NOMO-1 (cell line): ENCODE measurements around the gene HOTAIR.

ENCODE experiments used
- DNase-seq, 2 experiments: peaks; one replicate each; lab custom pipeline; 2025; ENCODE audit not compliant: unreplicated experiment in 2 of 2; lab: John Stamatoyannopoulos, UW

HOTAIR gene

DNA sequence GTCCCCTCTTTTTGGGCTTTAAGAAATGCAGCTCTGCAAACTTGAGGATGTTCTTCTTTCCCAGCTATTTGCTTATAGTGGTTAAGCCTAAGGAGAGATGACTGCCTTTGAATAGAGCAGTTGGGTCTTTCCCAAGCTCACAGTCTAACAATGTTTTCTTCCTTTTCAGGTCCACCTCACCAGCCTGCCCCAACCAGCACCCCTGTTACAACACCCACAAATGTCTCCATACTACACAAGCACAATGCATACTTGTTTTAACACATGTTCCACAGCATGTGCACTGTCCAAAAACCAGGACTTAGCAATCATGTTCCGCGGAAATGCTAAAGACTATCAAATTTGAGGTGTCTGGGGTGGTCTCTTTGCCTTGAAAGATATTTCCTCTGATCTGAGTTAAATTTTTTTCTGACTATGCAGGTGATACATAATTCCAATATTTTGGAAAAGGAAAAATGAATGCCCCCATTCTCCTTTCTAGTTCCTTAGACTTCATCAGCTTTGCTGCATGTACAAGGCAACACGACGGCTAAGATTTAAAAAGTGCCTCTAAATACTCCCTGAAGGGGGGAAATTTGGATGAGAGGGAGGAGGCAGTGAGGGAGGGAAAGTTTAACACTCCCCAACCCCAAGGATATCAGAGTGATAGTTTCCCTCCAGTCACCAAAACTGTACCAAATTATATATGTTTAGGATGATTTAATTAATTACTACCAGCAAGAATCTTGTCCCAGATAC lies 42.7 kb downstream of the HOTAIR start:
- DNase-seq, result no peak

DNA sequence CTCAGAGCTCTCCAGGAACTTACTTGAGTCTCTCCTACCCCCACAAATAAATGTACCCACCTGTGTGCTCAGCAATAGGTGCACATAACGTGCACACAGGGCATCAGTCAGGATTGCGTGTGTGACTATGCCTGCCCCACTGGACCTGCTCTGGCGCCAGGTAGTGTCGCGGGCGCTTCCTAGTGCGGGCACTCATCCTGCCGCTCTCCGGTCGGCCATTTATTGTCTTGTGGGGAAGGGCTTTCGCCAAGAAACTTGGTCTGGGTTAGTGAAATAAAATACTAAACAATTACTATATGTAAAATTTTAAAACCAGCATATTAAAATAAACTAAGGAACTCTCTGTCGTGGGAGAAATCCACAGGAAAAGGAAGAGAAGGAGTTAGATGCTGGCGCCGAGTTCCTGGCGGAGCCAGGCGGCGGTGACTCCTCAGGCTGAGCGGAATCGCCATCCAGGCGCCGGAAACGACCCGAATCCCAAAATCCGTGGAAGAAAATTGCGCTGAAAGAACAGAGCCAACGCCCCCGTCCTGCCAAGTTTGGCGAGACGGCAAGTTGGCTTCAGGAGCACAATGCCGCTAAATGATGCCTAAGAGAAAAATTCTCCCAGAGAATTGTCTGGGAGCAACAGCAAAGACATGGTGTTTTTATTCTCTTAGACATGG lies 44.0 kb downstream of the HOTAIR start:
- DNase-seq, result no peak

- DNase-seq, result no peak
These were observed 45.2 kb downstream of the HOTAIR start for GRCh38 chr12:53929527-53929926.

DNA sequence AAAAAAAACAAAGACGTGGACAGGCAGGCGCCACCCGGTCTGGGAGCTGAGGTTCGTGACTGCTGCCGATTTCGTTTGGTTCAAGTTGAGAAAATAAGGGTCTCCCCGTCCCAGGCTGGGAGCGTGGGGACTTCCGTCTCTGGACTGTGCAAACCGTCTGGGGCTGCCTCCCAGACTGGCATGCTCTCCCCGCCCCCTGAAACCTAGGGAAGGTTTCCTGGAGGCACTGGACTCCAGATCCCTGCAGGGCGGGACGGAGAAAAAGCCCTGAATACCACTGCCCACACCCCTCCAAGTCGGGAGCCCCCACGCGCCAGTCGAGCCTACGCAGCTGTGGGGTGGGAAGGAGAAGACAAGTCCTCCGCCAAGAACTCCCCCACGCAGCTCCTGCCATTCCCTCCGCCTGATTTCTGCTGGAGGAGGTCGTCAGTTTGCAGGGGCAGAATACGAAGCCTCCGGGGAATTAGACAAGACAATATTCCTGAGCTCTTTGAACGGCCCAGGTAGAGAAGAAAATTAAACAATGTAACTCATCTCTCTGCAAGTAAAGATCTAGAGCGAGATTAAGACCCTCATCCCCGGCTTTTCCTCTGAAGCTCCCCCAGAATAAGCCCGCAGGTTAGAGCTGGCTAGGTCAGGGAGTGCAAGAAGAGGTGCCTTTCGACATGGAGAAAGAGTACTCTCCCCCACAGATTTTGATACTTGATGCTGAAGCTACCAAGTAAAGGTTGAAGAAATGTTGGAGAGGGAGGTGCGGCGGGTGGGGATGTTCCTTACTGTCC lies 46.5 kb downstream of the HOTAIR start:
- no peak for DNase-seq

DNA sequence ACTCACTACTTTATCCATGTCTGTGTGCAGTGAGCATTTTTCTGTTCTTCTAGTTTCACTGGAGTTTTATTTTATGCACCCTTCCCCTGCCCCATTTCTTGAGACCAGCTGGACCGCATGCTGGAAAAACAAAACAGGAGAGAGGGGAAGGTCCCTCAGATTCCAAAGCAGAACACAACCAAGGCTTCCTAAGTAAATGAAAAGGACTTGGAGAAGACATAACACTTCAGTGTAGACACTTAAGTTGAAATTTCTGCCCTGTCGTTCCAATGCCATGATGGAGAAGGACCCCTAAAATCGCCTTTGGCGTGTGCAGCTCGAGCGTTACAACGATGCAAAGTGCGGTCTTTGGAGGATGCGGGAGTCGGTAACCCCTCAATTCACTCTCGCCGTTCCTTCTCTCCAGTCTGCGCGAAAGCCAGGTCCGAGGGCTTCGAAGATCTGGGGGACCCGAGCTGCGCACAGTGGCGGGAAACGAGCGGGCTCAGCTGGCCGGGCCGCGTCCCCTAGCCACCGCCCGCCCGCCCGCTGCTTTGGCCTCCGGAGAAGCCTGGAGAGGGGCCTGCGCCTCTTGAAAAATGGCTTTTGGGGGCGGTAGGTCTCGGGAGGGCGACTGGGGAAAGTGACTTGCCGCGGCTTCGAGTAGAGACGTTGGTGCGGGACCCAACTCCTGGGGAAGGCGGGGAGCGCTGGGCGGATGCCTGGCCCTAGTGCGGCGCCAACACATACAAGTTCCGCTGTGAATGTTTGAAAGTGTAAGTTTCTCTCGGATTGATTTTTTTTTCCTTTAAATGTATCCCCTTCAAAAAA lies 47.3 kb downstream of the HOTAIR start:
- DNase-seq, result no peak

DNA sequence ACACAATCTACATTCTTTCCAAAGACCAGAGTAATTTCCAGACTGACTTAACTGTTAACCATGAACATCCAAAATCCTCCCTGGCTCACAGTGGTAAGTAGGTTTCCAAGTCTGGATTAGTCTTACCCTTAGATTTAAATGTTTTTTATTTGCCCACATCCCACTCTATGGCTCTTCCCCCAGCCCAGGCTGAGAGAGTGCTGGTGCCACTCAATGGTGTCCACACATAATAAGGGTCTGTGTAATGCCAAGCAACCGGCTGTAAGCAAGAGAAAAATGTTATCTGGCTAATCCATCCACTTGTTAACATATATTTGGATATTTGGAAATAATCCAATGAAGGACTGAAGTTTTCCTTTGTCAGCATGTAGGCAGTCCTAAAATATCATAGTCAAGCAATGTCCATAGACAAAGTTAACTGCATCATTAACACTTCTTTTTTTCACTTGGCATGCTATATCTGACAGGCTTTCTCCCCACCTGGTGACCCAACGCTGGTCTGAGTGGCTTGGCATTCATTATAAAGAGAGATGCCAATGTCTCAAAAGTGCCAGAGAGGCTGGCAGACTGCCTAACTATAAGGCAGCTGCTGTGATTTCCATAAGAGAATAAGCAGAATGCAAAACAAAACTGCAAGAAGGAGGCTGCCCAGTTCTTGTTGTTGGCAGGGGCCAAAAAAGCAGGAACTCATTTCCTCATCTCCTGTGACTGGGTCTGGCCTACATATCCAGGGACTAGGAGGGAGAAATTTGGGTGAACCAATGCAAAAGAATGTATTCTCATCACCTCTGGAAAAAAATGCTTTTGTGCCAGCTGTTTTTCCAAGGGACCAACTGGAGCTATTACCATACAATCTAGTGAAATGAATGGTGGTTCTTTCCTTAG lies 50.0 kb downstream of the HOTAIR start:
- DNase-seq, result no peak

DNA sequence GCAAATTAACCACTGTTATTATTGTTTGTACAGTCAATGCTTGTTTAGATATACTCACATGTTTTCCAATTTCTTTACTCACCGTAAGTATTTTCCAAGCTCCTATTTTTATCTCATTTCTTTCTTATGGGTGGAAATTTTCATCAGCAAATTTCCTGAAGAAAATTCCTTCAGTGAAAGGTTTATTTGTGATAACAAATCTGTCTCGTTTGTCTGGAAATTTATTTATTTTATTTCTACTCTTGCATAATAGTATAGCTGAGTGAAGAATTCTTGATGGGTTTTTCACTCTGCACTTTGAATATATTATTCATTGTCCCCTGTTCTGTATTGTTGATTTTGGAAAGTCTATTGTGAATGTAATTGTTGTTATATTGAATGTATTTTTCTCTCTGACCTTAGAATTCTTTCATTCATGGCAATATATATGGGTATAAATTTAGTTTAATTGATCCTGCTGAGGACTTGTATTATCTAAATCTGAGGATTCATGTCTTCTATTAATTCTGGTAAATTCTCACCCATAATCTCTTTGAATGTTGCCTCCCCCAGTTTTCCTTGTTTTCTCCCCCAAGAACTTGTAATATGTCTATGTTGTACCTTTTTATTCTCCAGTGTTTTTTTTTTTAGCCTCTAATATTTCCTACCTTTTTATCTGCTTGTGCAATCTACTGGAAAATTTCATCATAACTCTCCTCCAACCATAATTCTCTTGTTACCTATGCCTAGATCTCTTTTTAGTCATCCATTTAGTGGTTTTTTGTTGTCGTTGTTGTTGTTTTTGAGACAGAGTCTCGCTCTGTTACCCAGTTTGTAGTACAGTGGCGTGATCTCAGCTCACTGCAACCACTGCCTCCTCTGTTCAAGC lies 57.7 kb downstream of the HOTAIR start:
- DNase-seq, result no peak
